GM19240 (cell line): ENCODE data around the gene FARS2.
"Not testable (repeated sequence)": the region's sequence is repeated elsewhere in the genome, so short reads cannot be mapped to it uniquely, and the experiment has no call there.

Source experiments
- DNase-seq: peaks from one replicate; pipeline ENCODE4 v3.0.0; 2011; ENCODE audit warnings: low spot score; ENCODE audit not compliant: insufficient read length

The FARS2 gene

DNA sequence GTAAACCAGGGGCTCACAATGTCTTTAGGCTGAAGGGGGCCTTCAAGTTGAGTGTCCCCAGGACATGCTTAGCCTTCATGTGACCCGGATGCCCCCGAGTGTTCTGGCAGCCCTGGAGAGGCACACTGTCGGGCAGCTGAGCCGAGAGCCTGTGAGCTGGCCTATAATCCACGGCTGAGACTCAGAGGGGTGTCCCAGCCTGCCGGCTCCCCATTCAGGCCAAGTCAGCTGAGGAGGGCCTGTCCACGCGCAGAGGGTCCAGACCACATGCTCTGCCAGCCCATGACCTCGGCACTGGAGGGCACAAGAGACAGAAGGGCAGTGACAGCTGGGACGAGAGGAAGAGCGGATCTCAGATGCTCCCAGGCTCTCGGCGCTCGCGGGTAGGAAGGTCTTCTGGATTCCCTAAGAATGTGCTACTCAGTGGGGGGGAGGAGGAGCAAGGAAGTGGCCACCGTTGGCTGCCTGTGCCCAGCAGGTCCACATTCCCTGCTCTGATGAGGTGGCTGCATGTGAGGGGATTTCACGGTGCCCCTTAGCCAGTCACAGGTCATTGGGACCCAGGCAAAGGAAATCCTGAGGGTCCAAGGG lies 520.7 kb downstream of the FARS2 start:
- no peak for DNase-seq

DNA sequence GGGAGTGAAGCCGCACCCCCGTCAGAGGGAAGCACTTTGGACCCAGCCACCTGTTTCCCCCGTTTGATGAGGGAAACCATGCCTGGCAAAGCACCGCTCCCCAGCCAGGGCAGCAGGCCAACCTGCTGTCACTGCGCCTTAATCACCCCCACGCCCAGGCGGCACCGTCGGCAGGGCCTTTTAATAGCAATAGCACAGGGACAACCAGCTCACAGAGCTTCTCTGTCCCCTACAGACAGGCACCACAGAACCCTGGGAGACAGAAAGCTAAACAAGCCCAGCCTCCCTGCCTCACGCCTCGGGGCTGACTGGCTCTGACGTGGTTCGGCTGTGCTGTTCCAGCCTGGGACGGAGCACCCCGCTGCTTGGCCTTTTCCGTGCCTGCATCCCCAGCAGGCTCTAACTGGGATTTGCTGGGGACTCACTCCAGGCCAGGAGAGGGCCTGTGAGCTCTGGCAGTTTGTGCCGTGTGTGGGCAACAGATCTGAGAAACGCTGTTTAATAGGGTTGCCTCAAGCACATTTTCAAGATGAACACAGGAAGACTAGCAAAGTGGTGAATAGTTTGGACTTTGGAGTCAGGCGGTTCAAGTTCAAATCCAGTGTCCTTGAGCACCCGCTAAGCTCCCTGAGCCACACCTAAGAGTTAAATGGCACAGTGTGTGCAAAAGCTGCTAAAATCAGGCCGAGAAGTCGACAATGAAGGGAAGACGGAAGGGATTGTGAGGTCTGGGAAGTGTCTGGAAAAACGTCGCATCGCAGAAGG lies 521.7 kb downstream of the FARS2 start:
- DNase-seq = no peak

DNA sequence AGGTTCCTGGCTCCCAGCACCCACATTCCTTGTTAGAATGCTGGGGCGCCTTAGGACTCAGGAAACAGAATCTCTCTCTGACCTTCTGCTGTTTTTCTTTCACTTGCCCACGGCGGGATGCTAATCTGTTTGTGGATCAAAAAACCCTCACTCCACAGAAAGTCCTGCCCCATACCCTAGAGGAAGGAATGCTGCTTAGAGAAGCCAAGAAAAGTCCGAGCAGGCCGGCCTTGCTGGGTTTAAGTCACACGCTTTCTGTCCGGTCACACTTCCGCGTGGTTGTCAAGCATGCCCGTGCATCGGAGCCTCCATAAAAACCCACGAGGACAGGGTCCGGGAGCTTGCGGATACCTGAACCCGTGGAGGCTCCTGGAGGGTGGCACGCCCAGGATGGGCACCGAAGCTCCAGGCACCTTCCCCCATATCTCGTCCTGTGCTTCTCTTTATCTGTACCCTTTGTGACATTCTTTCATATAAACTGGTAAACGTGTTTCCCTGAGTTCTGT lies 522.3 kb downstream of the FARS2 start:
- DNase-seq = no peak

- DNase-seq = no peak
Observed at GRCh38 chr6:5785249-5785648, 523.9 kb downstream of the FARS2 start.

DNA sequence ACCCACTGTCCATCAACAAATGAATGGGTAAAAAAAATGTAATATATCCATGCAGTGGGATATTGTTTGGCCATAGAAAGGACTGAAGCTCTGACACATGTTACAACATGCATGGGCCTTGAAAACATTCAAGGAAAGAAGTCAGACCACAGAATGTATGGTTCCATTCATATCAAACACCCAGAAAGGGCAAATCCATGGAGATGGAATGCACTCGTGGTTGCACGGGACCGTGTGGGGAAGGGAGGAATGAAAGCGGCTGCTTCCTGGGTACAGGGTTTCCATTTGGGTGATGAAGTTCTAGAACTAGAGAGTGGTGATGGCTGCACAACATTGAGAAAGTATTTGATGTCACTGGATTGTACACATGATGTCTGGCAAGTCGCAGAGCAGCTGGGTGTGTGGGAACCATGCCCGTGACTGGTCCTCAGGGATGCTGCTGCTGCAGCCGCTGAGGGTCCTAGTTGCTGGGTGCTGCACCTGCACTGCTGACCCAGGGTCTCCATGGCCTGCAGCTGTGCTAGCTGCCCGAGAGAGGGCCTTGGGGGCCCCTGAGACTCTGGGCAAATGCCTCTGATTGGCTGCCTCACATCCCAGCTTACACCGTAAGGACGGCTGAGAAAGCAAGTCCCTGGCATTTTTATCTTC lies 525.1 kb downstream of the FARS2 start:
- DNase-seq = no peak

DNA sequence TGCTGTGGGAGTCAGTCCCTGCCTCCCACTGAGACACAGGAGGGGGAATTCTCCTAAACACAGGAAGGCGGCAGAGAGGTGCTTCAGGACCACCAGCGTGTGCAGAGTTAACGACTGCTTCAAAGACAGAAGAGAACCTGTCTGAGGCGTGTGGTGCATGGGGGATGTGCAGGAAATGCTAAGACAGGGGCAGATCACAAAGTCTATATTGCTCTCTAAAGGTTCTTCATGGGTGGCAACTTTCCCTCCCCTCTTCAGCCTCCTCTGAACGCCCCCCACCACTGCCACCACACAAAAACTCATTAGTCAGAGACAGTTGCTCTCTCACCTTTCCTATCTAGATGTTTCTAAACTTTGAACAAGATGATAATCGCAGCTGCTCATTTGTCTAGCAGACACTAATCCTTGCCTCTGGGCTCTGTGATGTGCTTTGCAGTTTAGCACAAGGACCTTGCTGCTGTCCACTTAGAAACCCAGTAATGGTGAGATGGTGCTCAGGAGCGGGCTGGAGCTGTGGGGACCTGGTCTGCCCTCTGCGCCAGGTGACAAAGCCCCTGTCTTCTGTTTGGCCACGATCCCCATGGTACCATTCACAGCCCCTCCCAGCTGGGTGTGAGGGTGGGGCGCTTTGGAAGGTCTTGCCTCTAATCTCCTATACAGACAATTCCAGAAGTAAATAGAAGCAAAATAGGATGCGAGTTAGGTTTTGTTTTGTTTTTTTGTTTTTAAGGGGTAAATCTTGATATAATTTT lies 525.8 kb downstream of the FARS2 start:
- no peak for DNase-seq

DNA sequence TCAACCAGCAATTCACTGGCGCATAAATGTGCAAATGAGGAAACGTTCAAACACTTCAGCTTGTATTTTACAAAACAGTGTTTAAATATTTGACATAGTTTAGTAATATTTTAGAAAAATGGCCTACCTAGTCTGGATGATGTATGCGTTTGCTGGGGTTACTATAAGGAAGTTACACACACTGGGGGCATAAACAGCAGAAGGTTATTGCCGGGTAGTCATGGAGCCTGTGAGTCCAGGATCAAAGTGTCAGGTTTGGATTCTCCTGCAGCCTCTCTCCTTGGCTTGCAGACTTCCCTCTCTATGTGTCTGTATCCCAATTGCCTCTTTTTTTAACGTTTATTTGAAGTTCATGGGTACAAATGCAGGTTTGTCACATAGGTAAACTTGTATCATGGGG lies 528.1 kb downstream of the FARS2 start:
- DNase-seq = not testable (repeated sequence)

DNA sequence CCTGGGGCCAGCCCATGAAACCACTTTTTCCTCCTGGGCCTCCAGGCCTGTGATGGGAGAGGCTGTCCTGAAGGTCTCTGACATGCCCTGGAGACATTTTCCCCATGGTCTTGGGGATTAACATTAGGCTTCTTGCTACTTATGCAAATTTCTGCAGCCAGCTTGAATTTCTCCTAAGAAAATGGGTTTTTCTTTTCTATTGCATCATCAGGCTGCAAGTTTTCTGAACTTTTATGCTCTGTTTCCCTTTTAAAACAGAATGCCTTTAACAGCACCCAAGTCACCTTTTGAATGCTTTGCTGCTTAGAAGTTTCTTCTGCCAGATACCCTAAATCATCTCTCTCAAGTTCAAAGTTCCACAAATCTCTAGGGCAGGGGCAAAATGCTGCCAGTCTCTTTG lies 535.2 kb downstream of the FARS2 start:
- DNase-seq = not testable (repeated sequence)

- not testable (repeated sequence) for DNase-seq
Observed at GRCh38 chr6:5806406-5806805, 545.1 kb downstream of the FARS2 start.

DNA sequence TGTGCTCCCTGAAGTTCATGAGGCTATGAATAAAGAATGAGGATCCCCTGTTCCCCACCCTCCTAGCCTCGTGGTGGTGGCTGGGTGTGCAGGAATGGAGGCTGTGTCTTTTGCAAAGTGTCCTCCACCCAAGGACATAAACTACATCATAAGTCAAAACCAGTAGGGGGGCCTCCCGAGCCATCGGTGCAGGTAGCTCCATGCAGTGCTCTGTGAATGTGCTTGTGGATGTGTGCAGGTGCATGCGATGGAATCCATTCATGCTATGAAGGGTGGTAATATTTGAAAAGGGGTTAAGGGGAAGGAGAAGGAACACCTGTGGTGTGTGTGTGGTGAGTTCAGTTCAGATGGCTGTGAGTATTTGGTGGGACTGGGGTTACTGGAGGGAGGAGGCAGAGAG lies 548.1 kb downstream of the FARS2 start:
- no peak for DNase-seq

DNA sequence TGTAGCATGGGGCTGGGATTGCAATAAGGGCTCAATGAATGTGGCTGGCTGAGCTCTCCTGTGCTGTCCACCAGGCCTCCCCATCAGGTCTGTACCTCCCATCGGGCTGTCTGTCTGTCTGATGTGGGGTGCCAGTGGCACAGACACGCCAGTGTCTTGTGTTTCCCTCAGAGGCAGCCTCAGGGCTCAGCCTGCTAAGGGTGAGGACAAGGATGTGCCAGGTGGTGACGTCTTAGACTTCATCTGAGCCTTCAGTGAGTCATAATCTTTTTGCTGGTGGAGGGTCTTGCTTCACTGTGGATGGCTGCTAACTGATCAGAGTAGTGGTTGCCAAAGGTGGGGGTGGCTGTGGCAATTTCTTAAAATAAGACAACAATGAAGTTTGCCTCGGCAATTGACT lies 550.7 kb downstream of the FARS2 start:
- no peak for DNase-seq

DNA sequence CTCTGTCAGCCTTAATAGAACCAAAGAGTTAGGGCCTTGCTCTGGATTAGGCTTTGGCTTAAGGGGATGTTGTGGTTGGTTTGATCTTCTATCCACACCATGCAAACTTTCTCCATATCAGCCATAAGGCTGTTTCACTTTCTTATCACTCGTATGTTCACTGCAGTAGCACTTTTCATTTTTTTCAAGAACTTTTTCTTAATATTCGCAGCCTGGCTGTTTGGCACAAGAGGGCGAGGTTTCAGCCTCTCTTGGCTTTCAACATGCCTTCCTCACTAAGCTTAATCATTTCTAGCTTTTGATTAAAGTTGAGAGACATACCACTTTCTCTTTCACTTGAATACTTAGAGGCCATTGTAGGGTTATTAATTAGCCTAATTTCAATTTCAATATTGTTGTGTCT lies 552.3 kb downstream of the FARS2 start:
- DNase-seq = no peak

DNA sequence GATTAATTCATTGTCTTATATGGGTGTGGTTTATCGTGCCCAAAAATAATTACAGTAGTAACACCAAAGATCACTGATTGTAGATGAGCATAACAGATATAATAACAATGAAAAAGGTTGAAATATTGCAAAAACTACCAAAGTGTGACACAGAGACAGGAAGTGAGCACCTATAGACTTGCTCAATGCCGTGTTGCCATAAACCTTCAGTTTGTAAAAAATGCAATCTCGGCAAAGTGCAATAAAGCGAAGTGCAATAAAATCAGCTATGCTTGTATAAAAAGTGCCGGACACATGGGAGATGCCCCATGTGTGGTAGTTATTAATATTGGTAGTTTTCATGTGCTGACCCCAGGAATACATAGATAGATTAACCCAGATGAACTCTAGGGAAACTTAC lies 552.8 kb downstream of the FARS2 start:
- DNase-seq = no peak

GRCh38 chr6:5814901-5815300 lies 553.6 kb downstream of the FARS2 start:
- no peak for DNase-seq

- DNase-seq = no peak
Observed at GRCh38 chr6:5817869-5818268, 556.6 kb downstream of the FARS2 start.

DNA sequence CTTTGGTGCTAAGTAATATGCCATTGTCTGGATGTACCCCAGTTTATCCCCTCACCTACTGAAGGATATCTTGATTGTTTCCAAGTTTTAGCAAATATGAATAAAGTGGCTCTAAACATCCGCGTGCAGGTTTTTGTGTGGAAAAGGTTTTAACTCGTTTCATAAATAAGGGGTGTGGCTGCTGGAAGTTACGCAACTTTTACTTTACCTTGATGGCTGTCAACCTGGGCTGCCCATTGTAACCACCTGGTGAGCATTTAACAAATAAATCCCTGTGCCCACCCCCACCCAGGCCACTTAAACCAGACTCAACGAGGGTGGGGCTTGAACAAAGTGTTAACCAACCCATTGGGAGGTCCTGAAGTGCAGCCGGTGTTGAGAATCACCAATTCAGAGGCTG lies 557.6 kb downstream of the FARS2 start:
- no peak for DNase-seq
